HEK293T (cell line): ENCODE results near the gene OSCP1.
A peak's percentile ranks its signal among the peaks of the same experiment; 100 is the strongest.
"Not testable (repeated sequence)": the region's sequence is repeated elsewhere in the genome, so short reads cannot be mapped to it uniquely, and the experiment has no call there.

Experiments used
- CTCF ChIA-PET: fragments of 350-600 bp; formaldehyde crosslinking; extraction: SDS; loops from one replicate; lab custom pipeline; 2021; ENCODE audit warnings: antibody characterized with exemption, inconsistent platforms; lab: Yijun Ruan, JAX
- POLR2A ChIA-PET: fragments of 350-600 bp; formaldehyde crosslinking; extraction: SDS; loops from one replicate; lab custom pipeline; 2020; ENCODE audit warnings: antibody characterized with exemption, inconsistent platforms; lab: Yijun Ruan, JAX
- DNase-seq: peaks from one replicate; pipeline ENCODE4 v3.0.0; 2012; ENCODE audit warnings: mixed read lengths; ENCODE audit errors: extremely low spot score
- ARNT ChIP-seq: fragments of 450-650 bp; IDR thresholded peaks from 2 replicates; pipeline ENCODE4 v1.6.1; 2017; ENCODE audit warnings: mild to moderate bottlenecking
- BHLHE40 ChIP-seq: fragments of 450-650 bp; IDR thresholded peaks from 2 replicates; pipeline ENCODE4 v1.6.1; 2016; ENCODE audit warnings: mild to moderate bottlenecking, moderate library complexity, borderline replicate concordance
- CTBP1 ChIP-seq: fragments of 450-650 bp; IDR thresholded peaks from 2 replicates; pipeline ENCODE4 v1.6.1; 2016; ENCODE audit warnings: borderline replicate concordance
- ELF4 ChIP-seq: fragments of 450-650 bp; IDR thresholded peaks from 2 replicates; pipeline ENCODE4 v1.6.1; 2017; ENCODE audit warnings: antibody characterized with exemption
- FOXA1 ChIP-seq: fragments of 450-650 bp; IDR thresholded peaks from 2 replicates; pipeline ENCODE4 v1.6.1; 2016; ENCODE audit warnings: mild to moderate bottlenecking
- FOXK2 ChIP-seq: fragments of 450-650 bp; IDR thresholded peaks from 2 replicates; pipeline ENCODE4 v1.6.1; 2016; ENCODE audit warnings: mild to moderate bottlenecking
- FOXM1 ChIP-seq: fragments of 450-650 bp; IDR thresholded peaks from 2 replicates; pipeline ENCODE4 v1.6.1; 2017; ENCODE audit warnings: mild to moderate bottlenecking, borderline replicate concordance
- HDGF ChIP-seq: fragments of 450-650 bp; IDR thresholded peaks from 2 replicates; pipeline ENCODE4 v1.6.1; 2017; ENCODE audit warnings: antibody characterized with exemption, borderline replicate concordance
- L3MBTL2 ChIP-seq: fragments of 450-650 bp; conservative IDR thresholded peaks from 2 replicates; pipeline ENCODE4 v1.6.1; 2016; ENCODE audit warnings: mild to moderate bottlenecking
- LEF1 ChIP-seq: fragments of 450-650 bp; IDR thresholded peaks from 2 replicates; pipeline ENCODE4 v1.6.1; 2017; ENCODE audit warnings: mild to moderate bottlenecking, borderline replicate concordance
- NFRKB ChIP-seq: fragments of 450-650 bp; IDR thresholded peaks from 2 replicates; pipeline ENCODE4 v1.6.1; 2016; ENCODE audit warnings: mild to moderate bottlenecking, moderate library complexity
- PKNOX1 ChIP-seq: fragments of 450-650 bp; IDR thresholded peaks from 2 replicates; pipeline ENCODE4 v1.6.1; 2016
- SP1 ChIP-seq: fragments of 450-650 bp; IDR thresholded peaks from 2 replicates; pipeline ENCODE4 v1.6.1; 2017
- SUZ12 ChIP-seq: fragments of 450-650 bp; IDR thresholded peaks from 2 replicates; pipeline ENCODE4 v1.6.1; 2016; ENCODE audit warnings: mild to moderate bottlenecking
- TARDBP ChIP-seq: fragments of 450-650 bp; IDR thresholded peaks from 2 replicates; pipeline ENCODE4 v1.6.1; 2016
- ZNF384 ChIP-seq: fragments of 450-650 bp; IDR thresholded peaks from 2 replicates; pipeline ENCODE4 v1.6.1; 2016

Gene OSCP1

DNA sequence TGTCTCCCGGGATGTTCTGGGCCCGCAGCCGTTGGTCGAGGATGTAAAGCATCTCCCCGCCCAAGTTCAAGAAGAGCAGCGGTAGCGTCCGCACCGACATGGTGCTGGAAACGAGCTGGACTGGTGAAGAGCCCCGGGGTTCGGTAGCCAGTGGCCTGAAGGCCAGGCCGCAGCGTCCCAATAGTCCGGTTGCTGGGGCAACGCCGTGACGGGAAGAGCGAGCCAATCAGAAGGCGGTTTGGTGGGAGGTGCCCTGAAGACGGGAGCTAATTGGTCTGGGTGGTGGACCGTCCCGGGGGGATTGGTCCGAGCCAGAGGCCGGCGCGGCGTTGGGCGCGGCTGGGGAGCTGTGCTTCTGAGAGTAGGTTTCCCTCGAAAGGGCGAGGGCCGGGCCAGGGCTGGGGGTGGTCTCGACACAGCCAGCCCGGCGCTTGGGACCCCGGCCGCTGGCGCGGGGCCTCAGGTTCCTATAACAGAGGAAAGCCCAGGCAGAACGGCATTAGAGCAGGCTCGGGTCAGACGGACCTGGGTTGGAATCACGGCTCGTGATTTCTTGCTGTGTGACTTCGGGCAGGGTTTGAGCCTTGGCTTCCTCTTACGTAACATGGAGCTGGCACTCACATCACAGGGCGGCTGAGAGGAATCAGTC lies at the start of gene OSCP1:
OSCP1 (minus strand) TSS at position 182 of the 649 bp plus-strand sequence; CDS start at position 100, 82 bp downstream.
- no peak for TF ChIP-seq ELF4
- no peak for TF ChIP-seq NFRKB
- peak; percentile 97 for TF ChIP-seq L3MBTL2
- no peak for TF ChIP-seq ARNT
- DNase-seq = peak; percentile 98
- ChIA-PET POLR2A (interaction anchor here (0.8 to 3.7 kb wide), 18 partner anchors 9 to 301 kb away, joined by 3 to 77 read pairs (median 4); partner anchors contain the start of genes CSF3R, EVA1B, MRPS15 and TRAPPC3), CTCF (interaction anchor here (0.7 to 1.3 kb wide), 6 partner anchors 10 to 301 kb away, joined by 3 to 4 read pairs (median 3); partner anchors contain the start of gene TRAPPC3)

DNA sequence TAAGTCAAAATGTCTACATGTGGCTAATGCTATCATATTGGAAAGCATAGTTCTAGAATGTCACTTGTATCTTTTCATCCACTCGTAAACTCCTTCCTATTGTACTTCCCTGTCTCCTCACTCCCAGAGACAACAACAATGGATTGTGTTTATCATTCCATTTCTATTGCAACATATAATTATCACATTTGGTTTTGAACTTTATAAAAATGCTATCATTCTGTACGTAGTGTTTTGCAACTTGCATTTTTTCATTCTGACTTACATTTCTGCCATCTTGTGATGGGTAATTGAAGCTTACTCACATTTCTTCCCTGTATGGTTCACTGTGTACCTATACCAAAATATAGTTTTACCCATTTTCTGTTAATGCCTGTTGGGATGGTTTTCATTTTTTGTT lies 47.0 kb upstream of the OSCP1 start:
- ChIA-PET CTCF (interaction anchor here (0.9 to 3.0 kb wide), 2 partner anchors 13 to 19 kb away, joined by 3 to 10 read pairs; no protein-coding TSS in a partner anchor), POLR2A (no interaction called here)
- no peak for TF ChIP-seq FOXM1
- TF ChIP-seq FOXK2 = no peak
- TF ChIP-seq ARNT = no peak
- TF ChIP-seq L3MBTL2 = no peak
- TF ChIP-seq SP1 = no peak
- TF ChIP-seq TARDBP = no peak
- no peak for TF ChIP-seq FOXA1
- TF ChIP-seq PKNOX1 = no peak
- no peak for TF ChIP-seq ZNF384
- no peak for TF ChIP-seq BHLHE40
- no peak for TF ChIP-seq ELF4
- TF ChIP-seq LEF1 = no peak
- TF ChIP-seq NFRKB = no peak
- no peak for TF ChIP-seq CTBP1
- TF ChIP-seq HDGF = no peak
- no peak for DNase-seq

DNA sequence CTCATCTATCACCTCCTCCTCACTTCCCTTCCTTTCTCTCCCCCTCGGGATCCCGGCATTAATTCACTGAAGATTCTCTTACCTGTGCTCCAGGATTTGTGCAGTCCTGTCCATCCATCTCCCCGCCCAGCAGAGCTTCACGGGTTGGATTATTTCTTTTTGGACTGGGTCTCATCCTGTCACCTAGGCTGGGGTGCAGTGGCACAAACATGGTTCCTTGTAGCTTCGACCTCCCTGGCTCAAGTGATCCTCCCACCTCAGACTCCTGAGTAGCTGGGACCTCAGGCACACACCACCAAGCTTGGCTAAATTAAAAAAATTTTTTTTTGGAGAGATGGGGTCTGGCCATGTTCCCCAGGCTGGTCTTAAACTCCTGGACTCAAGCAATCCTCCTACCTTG lies 44.7 kb upstream of the OSCP1 start:
- TF ChIP-seq FOXK2 = no peak
- no peak for TF ChIP-seq SP1
- no peak for TF ChIP-seq HDGF
- TF ChIP-seq BHLHE40 = no peak
- TF ChIP-seq LEF1 = no peak
- TF ChIP-seq FOXA1 = no peak
- TF ChIP-seq CTBP1 = no peak
- TF ChIP-seq TARDBP = no peak
- ChIA-PET CTCF (no interaction called here), POLR2A (no interaction called here)
- no peak for DNase-seq

DNA sequence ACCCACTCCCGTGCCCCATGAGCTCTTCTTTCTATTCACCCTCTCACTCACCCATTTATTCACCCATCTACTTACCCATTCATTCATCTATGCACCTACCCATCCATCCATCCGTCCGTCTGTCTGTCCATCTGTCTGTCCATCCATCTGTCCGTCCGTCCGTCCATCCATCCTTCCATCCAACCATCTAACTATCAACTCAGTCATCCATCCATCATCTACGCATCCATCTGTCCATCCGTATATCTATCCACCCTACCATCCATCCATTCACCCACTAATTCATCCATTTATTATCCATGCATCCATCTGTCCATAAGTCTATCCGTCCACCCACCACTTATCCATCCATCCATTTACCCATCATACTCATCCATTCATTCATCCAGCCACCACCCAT lies 43.3 kb upstream of the OSCP1 start:
- TF ChIP-seq L3MBTL2 (no peak), SUZ12 (no peak), NFRKB (no peak), TARDBP (no peak), PKNOX1 (no peak), FOXK2 (no peak), ZNF384 (no peak), FOXA1 (no peak), SP1 (no peak), FOXM1 (no peak), HDGF (no peak), CTBP1 (no peak), ELF4 (no peak), ARNT (no peak), BHLHE40 (no peak), LEF1 (no peak)
- POLR2A ChIA-PET = no interaction called here
- CTCF ChIA-PET = no interaction called here
- no peak for DNase-seq

DNA sequence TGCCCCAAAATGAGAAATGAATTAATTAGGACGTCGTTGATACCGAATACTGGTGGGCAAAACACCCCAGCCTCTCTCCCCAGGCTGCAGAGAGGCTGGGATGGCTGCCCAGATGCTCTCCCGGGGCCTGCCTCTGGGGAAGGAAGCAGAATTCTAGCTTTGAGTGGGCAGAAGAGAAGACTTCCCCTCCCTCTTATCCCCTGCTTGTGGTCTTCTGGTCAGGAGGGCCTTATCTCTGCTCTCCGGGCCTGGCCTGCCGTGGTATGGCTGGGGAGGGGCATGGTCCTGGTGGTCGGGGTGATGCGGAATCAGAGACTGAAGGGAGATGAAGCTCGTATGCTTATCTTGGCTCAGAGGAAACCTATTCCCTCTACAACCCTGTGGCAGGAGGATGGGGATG lies 42.2 kb upstream of the OSCP1 start:
- DNase-seq = no peak
- CTCF ChIA-PET = no interaction called here
- POLR2A ChIA-PET = interaction anchor here (1.1 kb wide), 1 partner anchor 28 kb away, joined by 4 read pairs; the partner anchor contains the start of gene MRPS15
- TF ChIP-seq FOXM1 (no peak), ELF4 (no peak), SUZ12 (no peak), L3MBTL2 (no peak), NFRKB (no peak), TARDBP (no peak), LEF1 (no peak)

DNA sequence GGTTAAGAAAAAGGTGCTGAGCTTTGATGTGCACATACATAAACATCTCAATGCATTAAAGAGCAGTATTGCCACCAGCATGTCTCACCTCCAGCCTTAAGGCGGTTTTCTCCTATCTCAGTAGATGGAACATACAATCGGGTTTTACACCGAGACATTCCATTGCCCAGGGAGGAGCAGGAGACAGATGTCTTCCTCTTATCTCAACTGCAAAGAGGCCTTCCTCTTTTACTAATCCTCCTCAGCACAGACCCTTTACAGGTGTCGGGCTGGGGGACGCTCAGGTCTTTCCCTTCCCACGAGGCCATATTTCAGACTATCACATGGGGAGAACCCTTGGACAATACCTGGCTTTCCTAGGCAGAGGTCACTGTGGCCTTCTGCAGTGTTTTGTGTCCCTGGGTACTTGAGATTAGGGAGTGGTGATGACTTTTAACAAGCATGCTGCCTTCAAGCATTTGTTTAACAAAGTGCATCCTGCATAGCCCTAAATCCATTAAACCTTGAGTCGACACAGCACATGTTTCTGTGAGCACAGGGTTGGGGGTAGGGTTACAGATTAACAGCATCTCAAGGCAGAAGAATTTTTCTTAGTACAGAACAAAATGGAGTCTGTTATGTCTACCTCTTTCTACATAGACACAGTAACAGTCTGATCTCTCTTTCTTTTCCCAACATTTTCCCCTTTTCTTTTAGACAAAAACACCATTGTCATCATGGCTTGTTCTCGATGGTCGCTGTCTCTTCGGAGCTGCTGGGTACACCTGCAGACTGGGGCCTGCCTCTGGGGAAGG lies 39.2 kb upstream of the OSCP1 start:
- POLR2A ChIA-PET, CTCF ChIA-PET, DNase-seq: not testable (repeated sequence)

GRCh38 chr1:36487906-36488305 lies 37.7 kb upstream of the OSCP1 start:
- POLR2A ChIA-PET = no interaction called here
- DNase-seq = no peak
- TF ChIP-seq CTBP1 (no peak), ZNF384 (no peak), ARNT (no peak), FOXM1 (no peak), BHLHE40 (no peak), FOXA1 (no peak), LEF1 (no peak), HDGF (no peak), TARDBP (no peak), SP1 (no peak), PKNOX1 (no peak), FOXK2 (no peak), SUZ12 (no peak), NFRKB (no peak), L3MBTL2 (no peak), ELF4 (no peak)
- CTCF ChIA-PET = interaction anchor here (1.6 kb wide), 1 partner anchor 29 kb away, joined by 8 read pairs; no protein-coding TSS in a partner anchor

GRCh38 chr1:36487336-36487725 lies 37.1 kb upstream of the OSCP1 start:
- DNase-seq, POLR2A ChIA-PET: not testable (repeated sequence)
- CTCF ChIA-PET = interaction anchor here (1.6 kb wide), 1 partner anchor 29 kb away, joined by 8 read pairs; no protein-coding TSS in a partner anchor
